ENCODE results near the gene BOC.

DNA sequence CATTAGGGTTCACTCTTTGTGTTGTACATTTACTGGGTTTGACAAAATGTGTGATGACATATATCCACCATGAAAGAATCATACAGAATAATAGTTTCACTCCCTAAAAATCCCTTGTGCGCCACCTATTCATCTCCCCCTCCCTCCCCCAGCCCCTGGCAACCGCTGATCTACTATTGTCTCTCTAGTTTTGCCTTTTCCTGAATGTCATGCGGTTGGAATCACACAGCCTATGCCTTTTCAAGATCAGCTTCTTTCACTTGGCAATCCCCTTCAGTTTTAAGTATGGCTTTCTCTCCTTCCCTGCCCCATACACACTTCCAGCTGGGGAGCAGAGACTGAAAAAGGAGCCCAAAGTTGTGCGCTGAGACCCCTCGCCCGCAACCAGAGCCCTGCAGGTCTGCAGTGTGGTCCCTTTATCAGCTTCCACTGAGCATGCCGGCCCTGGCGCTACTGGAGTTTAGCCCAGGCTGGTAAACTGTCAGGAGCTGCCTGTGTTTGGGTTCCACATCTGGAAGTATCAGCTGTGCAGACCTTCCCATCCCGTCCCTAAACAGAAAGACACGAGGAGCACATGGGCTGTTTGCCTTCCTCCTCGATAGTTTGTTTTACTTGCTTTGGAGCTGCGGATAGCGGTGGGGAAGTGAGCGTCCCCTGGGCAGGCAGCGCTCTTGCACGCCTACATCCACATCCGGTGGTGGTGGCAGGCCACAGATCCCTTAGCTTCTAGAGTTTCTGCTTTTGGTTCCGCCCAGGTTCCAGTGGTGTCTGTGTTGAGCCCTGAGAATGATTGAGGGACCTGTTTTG, 12.3 kb downstream of the BOC start:
- TF ChIP-seq, protein P1, sequence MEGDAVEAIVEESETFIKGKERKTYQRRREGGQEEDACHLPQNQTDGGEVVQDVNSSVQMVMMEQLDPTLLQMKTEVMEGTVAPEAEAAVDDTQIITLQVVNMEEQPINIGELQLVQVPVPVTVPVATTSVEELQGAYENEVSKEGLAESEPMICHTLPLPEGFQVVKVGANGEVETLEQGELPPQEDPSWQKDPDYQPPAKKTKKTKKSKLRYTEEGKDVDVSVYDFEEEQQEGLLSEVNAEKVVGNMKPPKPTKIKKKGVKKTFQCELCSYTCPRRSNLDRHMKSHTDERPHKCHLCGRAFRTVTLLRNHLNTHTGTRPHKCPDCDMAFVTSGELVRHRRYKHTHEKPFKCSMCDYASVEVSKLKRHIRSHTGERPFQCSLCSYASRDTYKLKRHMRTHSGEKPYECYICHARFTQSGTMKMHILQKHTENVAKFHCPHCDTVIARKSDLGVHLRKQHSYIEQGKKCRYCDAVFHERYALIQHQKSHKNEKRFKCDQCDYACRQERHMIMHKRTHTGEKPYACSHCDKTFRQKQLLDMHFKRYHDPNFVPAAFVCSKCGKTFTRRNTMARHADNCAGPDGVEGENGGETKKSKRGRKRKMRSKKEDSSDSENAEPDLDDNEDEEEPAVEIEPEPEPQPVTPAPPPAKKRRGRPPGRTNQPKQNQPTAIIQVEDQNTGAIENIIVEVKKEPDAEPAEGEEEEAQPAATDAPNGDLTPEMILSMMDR (IDR thresholded peaks at IDR 0.05; ENCODE audit: low read depth, low read length, poor library complexity, severe bottlenecking), result no peak
- no peak for TF ChIP-seq EZH2phosphoT487 (IDR thresholded peaks at IDR 0.05; ENCODE audit: borderline replicate concordance, low read length)

Data from DOHH2 (cell line).